Neutrophil (primary cell): Measurements from ENCODE around the gene POLL.

Experiments used
- H3K27ac ChIP-seq: fragments of 200-600 bp; sonication (generic); 2 replicates; pipeline ENCODE4 v1.5.1; 2016; ENCODE audit warnings: mild to moderate bottlenecking, moderate library complexity
- H3K27me3 ChIP-seq: fragments of 200-600 bp; sonication (generic); 2 replicates; pipeline ENCODE4 v1.6.0; 2016; ENCODE audit warnings: mild to moderate bottlenecking
- H3K36me3 ChIP-seq: fragments of 200-600 bp; sonication (generic); 2 replicates; pipeline ENCODE4 v1.5.1; 2017
- H3K4me1 ChIP-seq, 2 experiments: fragments of 200-600 bp in 1 of 2; sonication (generic) in 1 of 2; 1 replicate in 1 of 2; 2 replicates in 1 of 2; pipeline versions ENCODE4 v1.5.1 to v1.6.1; 2013 to 2016; ENCODE audit warnings: low read depth in 1 of 2, low read length in 1 of 2, mild to moderate bottlenecking in 1 of 2, moderate library complexity in 1 of 2; ENCODE audit not compliant: control insufficient read depth in 1 of 2, insufficient read depth in 1 of 2
- H3K4me3 ChIP-seq, 2 experiments: fragments of 200-600 bp in 1 of 2; sonication (generic) in 1 of 2; 1 replicate in 1 of 2; 2 replicates in 1 of 2; pipeline ENCODE4 v1.5.1; 2013 to 2016; ENCODE audit warnings: low read depth in 1 of 2, low read length in 1 of 2, mild to moderate bottlenecking in 1 of 2, moderate library complexity in 1 of 2
- H3K9me3 ChIP-seq: fragments of 200-600 bp; sonication (generic); 2 replicates; pipeline ENCODE4 v1.5.1; 2016
- TF ChIP-seq, protein P1 (sequence below): fragments of 200-600 bp; sonication (generic); IDR thresholded peaks from 2 replicates; pipeline ENCODE4 v1.5.1; 2016; ENCODE audit warnings: antibody characterized with exemption

Gene POLL

DNA sequence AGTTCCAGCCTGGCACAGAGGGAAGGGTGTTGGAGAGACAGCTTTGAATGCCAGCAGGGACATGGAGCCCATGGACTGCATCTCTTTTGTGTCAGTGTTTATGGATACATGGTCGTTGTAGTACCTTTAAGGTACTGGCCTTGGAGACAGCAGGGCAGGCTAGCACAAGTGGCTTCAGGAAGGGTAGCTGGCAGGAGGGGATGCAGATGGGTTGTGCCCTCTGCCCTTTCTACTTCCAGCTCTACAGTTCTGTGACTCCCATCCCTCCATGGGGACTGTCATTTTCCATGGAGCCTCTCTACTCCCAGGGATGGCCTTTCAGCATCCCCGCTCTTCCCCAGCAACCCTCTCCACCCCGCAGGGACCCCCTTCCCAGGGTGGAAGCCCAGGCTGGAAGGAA, 25.1 kb downstream of the POLL start:
- Histone ChIP-seq H3K4me3 (no peak overlapping the region), H3K36me3 (no peaks in the 10 kb centered on the region), H3K4me1 (no peaks in the 10 kb centered on the region), H3K27me3 (peaks cover 60% of the 10 kb centered on the region), H3K27ac (no peak overlapping the region), H3K9me3 (no peaks in the 10 kb centered on the region)
- TF ChIP-seq, protein P1, sequence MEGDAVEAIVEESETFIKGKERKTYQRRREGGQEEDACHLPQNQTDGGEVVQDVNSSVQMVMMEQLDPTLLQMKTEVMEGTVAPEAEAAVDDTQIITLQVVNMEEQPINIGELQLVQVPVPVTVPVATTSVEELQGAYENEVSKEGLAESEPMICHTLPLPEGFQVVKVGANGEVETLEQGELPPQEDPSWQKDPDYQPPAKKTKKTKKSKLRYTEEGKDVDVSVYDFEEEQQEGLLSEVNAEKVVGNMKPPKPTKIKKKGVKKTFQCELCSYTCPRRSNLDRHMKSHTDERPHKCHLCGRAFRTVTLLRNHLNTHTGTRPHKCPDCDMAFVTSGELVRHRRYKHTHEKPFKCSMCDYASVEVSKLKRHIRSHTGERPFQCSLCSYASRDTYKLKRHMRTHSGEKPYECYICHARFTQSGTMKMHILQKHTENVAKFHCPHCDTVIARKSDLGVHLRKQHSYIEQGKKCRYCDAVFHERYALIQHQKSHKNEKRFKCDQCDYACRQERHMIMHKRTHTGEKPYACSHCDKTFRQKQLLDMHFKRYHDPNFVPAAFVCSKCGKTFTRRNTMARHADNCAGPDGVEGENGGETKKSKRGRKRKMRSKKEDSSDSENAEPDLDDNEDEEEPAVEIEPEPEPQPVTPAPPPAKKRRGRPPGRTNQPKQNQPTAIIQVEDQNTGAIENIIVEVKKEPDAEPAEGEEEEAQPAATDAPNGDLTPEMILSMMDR = no peak

DNA sequence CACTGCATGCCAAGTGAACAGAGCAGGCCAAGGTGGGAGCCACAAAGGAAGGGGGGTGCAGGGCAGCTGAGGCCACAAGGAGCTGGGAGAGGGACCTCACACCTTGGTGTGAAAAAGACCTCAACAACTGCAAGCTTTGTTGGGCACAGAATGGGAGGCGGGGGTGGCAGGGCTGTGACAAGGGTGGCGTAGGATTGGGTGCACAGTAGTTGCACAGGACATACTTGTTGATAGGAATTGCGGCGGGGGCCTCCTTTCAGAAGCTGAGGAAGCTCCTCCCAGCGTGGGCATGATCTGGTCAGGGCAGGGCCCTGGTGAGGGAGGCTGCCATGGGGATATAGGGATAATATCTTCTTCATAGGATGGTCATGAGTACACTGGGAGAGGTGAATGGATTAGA, 25.8 kb downstream of the POLL start:
- H3K4me1 ChIP-seq = no peaks in the 10 kb centered on the region
- H3K9me3 ChIP-seq = no peaks in the 10 kb centered on the region
- H3K36me3 ChIP-seq = no peaks in the 10 kb centered on the region
- TF ChIP-seq, protein P1 = no peak
- H3K4me3 ChIP-seq = no peak overlapping the region
- no peak overlapping the region for H3K27ac ChIP-seq
- H3K27me3 ChIP-seq = peaks cover 53% of the 10 kb centered on the region

DNA sequence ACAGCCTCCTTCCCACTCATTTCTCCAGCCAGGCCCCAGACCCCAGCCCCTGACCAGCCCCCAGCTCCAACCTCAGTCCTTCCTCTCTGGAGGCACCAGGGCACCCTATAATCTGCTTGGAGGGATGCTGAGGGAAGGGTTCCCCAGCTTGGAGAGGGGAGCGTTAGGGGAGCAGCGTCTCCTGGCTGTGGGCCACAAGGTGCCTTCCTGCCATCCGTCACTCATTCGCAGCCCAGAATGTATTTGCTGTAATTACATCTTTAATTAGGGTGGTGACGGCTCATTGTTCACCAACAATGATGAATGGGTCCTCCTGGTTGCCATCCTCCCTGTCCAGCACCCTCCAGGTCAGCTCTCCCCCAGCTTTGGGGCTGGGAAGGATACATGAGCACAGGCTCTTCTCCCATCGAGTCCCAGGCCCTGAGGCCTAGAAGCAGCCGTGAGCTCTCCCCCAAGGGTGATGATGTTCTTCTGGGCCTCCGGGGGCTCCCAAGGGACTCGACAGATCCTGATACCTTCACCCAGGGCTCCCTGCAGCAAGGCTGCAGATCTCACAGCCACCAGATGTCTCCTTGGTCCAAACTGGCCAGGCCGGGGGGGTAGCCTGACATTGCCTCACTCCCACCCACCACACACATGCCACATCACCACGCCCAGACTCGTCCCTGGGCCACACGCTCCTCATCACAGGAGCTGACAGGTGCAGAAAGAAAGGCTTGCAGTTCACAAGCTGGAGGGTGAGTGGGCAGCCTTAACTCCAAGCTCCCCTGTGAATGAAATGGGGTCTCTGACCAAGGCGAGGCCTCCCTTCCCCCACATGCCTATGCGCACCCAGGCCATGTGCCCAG, 26.8 kb downstream of the POLL start:
- no peaks in the 10 kb centered on the region for H3K9me3 ChIP-seq
- no peaks in the 10 kb centered on the region for H3K36me3 ChIP-seq
- no peaks in the 10 kb centered on the region for H3K4me1 ChIP-seq
- H3K27ac ChIP-seq = no peak overlapping the region
- TF ChIP-seq, protein P1 = no peak
- no peak overlapping the region for H3K4me3 ChIP-seq
- H3K27me3 ChIP-seq = peaks cover 43% of the 10 kb centered on the region

DNA sequence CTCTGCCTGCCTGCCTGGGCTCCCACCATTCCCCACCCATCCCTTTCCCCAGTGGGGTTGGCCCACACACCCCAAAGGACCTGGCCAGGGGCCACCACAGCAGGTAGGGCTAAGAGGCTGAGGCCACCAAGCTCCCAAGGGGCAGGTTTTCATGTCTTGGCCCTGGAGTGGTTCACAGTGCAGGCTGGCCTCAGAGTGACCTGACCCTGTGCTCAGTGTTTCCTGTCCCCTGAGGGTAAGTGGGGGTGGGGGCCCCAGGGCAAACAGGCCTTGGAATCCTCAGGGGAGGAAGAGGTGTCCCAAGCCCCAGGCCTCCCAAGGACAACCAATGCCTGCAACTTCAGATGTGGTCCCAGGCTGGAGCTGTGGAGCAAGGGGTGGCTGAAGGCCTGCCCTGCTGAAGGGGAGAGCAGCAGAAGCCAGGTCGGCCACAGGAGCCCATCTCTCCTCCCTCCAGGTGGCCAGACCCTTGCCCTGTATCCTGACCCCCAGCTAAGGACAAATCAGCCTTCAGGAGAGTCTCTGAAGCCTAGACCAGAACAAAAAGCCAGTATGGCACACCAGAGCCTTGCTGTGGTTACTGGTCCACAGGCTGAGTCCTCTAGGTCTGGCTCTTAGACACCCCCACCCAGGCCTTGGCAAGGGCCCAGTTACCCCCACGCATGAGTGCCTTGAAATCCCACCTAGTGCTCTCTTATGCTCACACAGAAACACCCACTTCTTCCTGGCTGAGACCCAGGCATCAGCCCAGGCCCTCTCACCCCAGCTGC, 27.6 kb downstream of the POLL start:
- TF ChIP-seq, protein P1 = no peak
- Histone ChIP-seq H3K27ac (no peak overlapping the region), H3K4me3 (no peak overlapping the region), H3K36me3 (peaks cover 4% of the 10 kb centered on the region), H3K4me1 (no peaks in the 10 kb centered on the region), H3K9me3 (no peaks in the 10 kb centered on the region), H3K27me3 (peaks cover 35% of the 10 kb centered on the region)

DNA sequence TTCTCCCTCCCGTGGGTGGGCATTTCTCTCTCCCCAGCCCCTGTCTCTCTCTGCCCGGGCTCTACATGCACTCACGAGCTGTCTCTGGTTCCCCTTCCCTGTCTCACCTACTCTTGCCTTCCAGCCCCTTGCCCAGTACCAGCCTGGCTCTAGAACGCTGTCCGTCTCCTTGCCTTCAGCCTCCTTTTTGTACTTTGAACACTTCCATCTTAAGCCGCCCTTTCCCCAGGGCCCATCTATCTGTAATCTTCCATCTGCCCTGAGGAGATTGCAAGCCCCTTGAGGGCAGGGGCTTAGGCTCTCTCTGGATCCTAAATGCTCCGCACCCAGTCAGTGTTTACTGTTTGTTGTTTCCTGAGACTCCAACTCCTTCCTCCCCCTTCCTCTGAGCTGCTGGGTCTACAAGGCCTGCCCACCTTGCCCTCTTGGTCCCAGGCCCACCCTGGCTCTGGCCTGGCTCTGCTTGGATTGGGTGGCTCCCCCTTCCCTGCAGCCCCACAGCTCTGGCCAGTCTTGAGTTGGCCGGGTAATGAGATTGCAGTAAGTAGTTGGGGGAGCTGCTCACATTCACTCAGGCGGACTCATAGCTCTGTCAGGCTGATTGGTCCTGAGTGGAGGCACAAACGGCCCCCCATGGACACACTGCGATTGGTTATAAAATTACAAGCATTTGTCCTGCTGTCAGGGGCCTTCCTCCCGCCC, 28.3 kb downstream of the POLL start:
- Histone ChIP-seq H3K36me3 (peaks cover 7% of the 10 kb centered on the region), H3K4me3 (no peak overlapping the region), H3K27ac (no peak overlapping the region), H3K27me3 (peaks cover 28% of the 10 kb centered on the region), H3K9me3 (no peaks in the 10 kb centered on the region), H3K4me1 (no peaks in the 10 kb centered on the region)
- TF ChIP-seq, protein P1 = no peak
